A673 (cell line): ENCODE data around the gene SMURF1.

Experiments used
- CTCF ChIP-seq: fragments of 300-800, 200-600 bp; sonication (generic); conservative IDR thresholded peaks from 2 replicates; pipeline ENCODE4 v1.5.1; 2017; ENCODE audit warnings: low read depth, mild to moderate bottlenecking, antibody characterized with exemption, low read length, moderate library complexity, mixed read lengths
- EZH2 ChIP-seq: fragments of 200-600 bp; sonication (generic); IDR thresholded peaks from 2 replicates; pipeline ENCODE4 v1.6.1; 2017; ENCODE audit warnings: borderline replicate concordance, low read depth, mild to moderate bottlenecking, mixed read lengths, antibody characterized with exemption, low read length; ENCODE audit not compliant: poor library complexity, severe bottlenecking

GRCh38 chr7:99011706-99012404 lies 132.1 kb downstream of the SMURF1 start:
- TF ChIP-seq EZH2 (no peak), CTCF (no peak)
